VCaP (cell line): ENCODE measurements around the gene DDX24.

Experiments used
- H3K27ac ChIP-seq: fragments of 450-650 bp; 2 replicates; pipeline ENCODE4 v1.5.1; 2017
- TF ChIP-seq, protein P1 (sequence below): fragments of 450-650 bp; conservative IDR thresholded peaks from 2 replicates; pipeline ENCODE4 v1.5.1; 2017; ENCODE audit warnings: mild to moderate bottlenecking, moderate library complexity

Gene DDX24

DNA sequence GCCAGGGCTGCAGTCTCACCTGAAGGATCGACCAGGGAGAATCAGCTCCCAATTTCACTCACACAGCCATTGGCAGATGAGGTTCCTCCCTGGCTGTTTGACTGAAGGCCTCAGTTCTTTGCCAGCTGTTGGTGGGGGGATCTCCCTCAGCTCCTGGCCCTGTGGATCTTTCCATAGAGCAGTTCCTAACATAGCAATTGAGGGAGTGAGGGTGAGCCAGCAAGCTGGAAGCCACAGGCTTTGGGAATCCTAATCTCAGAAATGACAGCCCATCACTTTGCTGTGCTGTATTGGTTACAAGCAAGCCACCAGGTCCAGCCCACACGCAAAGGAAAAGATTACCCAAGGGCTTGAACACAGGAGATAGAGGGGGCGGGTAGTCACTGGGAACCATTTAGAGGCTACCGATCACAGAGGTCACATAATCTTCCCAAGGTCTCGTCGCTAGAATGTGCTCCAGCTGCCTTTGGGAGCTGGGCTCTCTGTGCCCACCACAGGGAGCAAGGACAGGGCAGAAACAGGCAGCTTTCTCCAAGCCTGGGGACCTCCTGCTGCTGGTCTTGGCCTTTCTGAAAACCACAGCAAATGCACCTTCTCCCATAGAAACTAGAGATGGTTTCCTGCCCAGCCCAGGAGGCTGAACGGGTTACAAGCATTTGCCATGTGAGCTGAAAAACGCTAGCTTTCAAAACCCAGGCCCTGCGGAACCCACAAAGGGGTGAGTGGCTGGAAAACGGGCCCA, 59.4 kb downstream of the DDX24 start:
- TF ChIP-seq, protein P1, sequence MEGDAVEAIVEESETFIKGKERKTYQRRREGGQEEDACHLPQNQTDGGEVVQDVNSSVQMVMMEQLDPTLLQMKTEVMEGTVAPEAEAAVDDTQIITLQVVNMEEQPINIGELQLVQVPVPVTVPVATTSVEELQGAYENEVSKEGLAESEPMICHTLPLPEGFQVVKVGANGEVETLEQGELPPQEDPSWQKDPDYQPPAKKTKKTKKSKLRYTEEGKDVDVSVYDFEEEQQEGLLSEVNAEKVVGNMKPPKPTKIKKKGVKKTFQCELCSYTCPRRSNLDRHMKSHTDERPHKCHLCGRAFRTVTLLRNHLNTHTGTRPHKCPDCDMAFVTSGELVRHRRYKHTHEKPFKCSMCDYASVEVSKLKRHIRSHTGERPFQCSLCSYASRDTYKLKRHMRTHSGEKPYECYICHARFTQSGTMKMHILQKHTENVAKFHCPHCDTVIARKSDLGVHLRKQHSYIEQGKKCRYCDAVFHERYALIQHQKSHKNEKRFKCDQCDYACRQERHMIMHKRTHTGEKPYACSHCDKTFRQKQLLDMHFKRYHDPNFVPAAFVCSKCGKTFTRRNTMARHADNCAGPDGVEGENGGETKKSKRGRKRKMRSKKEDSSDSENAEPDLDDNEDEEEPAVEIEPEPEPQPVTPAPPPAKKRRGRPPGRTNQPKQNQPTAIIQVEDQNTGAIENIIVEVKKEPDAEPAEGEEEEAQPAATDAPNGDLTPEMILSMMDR, result no peak
- H3K27ac ChIP-seq, result no peak overlapping the region

- TF ChIP-seq, protein P1, result no peak
- no peak overlapping the region for H3K27ac ChIP-seq
These were observed 60.0 kb downstream of the DDX24 start for GRCh38 chr14:94021001-94021400.

GRCh38 chr14:94020267-94020666, 60.7 kb downstream of the DDX24 start:
- no peak overlapping the region for H3K27ac ChIP-seq
- TF ChIP-seq, protein P1, result no peak

DNA sequence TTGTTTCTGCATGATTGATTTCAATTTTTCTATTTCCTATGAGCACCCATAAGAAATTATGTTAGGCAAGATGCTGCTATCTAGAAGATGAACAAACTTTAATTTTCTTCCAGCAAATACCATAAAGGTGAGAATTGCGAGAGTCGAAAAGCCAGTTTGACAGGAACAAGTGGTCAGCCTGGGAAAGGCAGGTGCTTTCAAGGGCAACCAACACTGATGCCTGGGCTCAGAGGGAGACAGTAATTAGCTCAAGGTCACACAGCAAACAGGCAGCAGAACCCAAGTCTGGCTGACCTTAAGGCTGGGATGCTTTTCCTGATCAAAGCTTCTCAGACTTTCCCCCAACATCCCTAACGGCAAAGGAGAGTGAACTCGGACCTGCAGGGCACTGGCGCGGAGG, 61.7 kb downstream of the DDX24 start:
- TF ChIP-seq, protein P1, result no peak
- peak overlapping the region; percentile 50 for H3K27ac ChIP-seq

DNA sequence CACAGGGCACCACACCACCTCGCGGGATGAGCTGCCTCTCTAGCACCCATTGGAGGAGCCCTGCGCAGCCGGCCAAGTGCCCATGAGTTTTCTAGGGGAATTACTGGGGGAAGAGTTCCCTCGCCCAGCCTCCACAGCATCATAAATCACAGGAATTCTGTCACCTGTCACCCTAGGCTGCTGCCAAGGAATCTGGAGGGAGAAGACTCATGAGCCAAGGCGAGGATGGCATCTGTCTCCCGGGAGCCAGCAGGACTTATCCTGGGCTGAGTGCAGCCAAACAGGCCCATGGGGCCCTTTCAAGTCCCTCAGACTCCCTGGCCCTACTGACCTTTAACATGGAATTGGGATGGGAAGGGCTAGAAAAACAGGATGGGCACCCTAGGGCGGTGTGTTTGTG, 62.7 kb downstream of the DDX24 start:
- TF ChIP-seq, protein P1, result no peak
- peak overlapping the region; percentile 50 for H3K27ac ChIP-seq

- TF ChIP-seq, protein P1, result no peak
- no peak overlapping the region for H3K27ac ChIP-seq
These were observed 64.5 kb downstream of the DDX24 start for GRCh38 chr14:94016446-94016976.

DNA sequence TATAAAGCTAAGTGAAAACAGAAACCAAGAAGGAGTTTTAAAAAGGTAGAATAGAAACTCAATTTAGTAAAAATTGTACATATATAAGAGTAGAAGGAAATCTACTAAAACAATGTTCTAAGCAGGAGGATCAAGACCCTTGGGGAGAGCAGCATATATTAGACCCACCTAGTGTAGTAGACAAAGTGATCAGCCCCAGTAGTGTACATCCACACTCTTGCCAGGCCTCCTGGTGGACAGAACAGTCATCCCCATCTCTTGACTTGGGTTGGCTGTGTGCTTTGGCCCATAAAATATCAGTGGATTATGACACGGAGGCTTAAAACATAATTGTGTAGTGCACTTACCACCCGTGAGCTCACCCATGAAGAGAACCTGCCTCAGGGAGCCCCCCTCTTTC, 65.8 kb downstream of the DDX24 start:
- TF ChIP-seq, protein P1, result no peak

More for the DNA sequence above, 65.8 kb downstream of the DDX24 start:
- no peak overlapping the region for H3K27ac ChIP-seq
